ENCODE measurements around the gene RALGAPA2.

The RALGAPA2 gene

DNA sequence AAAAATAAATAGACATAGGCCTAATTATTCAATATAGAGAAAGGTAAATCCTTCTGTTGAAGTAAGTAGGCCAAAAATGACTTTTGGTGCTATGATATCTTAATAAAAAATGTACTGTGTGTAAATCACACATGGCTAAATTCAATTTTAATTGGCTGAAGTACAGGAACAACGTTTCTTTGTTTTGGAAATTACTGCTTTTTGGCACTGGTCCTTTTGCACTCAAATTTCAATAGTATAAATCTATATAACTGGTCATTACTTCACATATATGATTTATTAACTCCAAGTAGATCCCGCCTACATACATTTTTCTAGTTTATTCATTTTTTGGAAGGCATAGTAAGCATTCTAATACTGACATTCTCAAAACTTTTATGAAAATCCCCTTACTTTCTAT, 114.5 kb downstream of the RALGAPA2 start:
- no peak overlapping the region for H3K4me2 ChIP-seq (ENCODE audit: low read length)
- no peak overlapping the region for H3K9ac ChIP-seq (ENCODE audit: low read depth, low read length)
- no peaks in the 10 kb centered on the region for H3K27me3 ChIP-seq (ENCODE audit: control insufficient read depth, insufficient read depth, low read length)
- no peak overlapping the region for H3K4me3 ChIP-seq (ENCODE audit: low read length)
- no peaks in the 10 kb centered on the region for H3K4me1 ChIP-seq (ENCODE audit: control insufficient read depth, insufficient read depth, low read length)
- no peaks in the 10 kb centered on the region for H3K36me3 ChIP-seq (ENCODE audit: insufficient read depth, low read length)
- H3K9me3 ChIP-seq (replicated peaks; ENCODE audit: low read length) = no peaks in the 10 kb centered on the region

DNA sequence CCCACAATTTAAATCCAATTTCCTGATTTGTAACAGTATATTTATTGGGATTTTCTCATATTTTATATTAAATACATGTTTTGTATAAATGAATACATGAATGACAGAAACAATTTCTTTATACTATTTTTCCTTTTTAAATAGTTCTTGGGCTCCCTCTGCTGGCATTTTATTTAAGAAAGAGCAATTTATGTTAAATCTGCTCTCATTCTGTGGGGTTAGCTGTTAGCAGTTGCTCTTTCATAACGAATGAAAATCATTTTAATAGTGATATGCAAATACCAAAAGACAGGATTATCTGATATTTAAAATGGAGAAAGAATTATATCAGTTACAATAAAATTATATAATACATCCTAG, 118.3 kb downstream of the RALGAPA2 start:
- Histone ChIP-seq H3K27me3 (ENCODE audit: control insufficient read depth, insufficient read depth, low read length) (no peaks in the 10 kb centered on the region), H3K4me1 (ENCODE audit: control insufficient read depth, insufficient read depth, low read length) (no peaks in the 10 kb centered on the region), H3K9me3 (replicated peaks; ENCODE audit: low read length) (no peaks in the 10 kb centered on the region), H3K9ac (ENCODE audit: low read depth, low read length) (no peak overlapping the region), H3K36me3 (ENCODE audit: insufficient read depth, low read length) (no peaks in the 10 kb centered on the region), H3K4me3 (ENCODE audit: low read length) (no peak overlapping the region), H3K4me2 (ENCODE audit: low read length) (peak overlapping the region; percentile 18)

DNA sequence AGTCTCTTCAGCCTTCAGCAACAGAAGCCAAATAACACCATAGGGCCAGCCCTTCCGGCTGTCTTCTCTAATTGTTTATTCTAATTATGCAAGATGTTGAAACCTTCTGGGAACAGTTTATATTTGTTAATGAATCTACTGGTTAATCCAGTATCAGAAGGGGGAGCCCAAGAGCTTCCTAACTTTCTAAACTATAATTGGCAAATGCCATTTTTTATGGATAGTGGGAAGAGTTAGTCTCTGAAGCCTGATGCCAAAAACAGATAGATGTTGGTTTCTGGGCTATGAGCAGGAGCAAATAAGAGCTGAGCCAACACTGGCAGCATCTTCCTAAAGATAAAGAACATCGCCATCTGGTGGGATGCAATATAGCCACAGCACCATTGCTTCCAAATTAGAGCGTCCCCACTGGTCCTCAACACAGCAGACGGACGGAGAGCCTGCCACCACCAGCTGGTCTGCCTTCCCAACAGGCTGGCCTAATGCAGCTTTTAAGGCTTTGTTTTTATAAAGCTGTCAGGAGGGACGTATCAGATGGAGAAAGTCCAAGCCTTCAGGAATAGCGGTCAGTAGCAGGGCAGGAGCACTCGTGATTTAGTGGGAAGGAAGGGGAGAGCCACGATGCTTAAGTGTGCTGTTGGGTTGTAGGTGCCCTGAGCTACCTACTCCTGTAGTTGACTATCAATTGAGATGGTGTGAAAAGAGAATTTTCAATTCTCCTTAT, 118.8 kb downstream of the RALGAPA2 start:
- peak overlapping the region; percentile 18 for H3K4me2 ChIP-seq (ENCODE audit: low read length)
- H3K36me3 ChIP-seq (ENCODE audit: insufficient read depth, low read length) = no peaks in the 10 kb centered on the region
- H3K9ac ChIP-seq (ENCODE audit: low read depth, low read length) = no peak overlapping the region
- no peaks in the 10 kb centered on the region for H3K27me3 ChIP-seq (ENCODE audit: control insufficient read depth, insufficient read depth, low read length)
- no peak overlapping the region for H3K4me3 ChIP-seq (ENCODE audit: low read length)
- no peaks in the 10 kb centered on the region for H3K4me1 ChIP-seq (ENCODE audit: control insufficient read depth, insufficient read depth, low read length)
- H3K9me3 ChIP-seq (replicated peaks; ENCODE audit: low read length) = no peaks in the 10 kb centered on the region

DNA sequence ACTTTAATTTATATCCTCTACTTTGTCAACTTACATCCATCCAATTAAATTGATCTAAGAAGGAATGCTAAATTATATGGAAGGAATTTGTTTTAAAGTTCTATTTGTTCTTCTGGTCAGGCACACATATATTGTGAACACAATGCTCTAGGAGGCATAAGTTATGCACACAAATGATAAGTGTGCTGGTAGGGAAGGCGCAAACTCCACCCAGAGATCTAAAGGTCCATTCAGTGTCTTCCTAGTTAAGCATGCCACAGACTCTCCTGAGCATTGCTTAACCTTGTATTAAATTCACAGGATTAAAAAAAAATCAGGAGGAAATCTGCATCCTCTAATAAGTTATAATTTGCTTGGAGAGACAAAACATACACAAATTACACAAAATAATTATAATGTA, 127.3 kb downstream of the RALGAPA2 start:
- Histone ChIP-seq H3K36me3 (ENCODE audit: insufficient read depth, low read length) (no peaks in the 10 kb centered on the region), H3K27me3 (ENCODE audit: control insufficient read depth, insufficient read depth, low read length) (no peaks in the 10 kb centered on the region), H3K4me1 (ENCODE audit: control insufficient read depth, insufficient read depth, low read length) (no peaks in the 10 kb centered on the region), H3K9me3 (replicated peaks; ENCODE audit: low read length) (no peaks in the 10 kb centered on the region), H3K4me2 (ENCODE audit: low read length) (no peak overlapping the region), H3K4me3 (ENCODE audit: low read length) (no peak overlapping the region), H3K9ac (ENCODE audit: low read depth, low read length) (no peak overlapping the region)

DNA sequence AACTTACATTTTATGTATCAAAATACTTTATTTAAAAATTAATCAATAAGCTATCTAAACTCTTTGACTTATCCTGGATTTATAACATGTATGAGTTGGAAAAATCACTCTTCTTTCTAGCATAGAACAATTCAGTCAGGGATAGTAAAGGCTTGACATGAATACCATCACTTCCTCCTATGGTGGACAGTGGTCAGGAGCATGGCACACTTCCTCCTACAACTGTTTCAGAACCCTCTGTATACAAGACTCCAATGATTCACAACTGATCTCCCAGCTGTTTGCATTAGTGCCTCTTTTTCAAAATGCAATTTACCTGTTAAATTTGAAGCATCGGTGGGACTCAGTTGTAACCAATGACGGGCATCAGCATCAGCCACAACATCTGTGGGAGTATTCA, 129.7 kb downstream of the RALGAPA2 start:
- H3K36me3 ChIP-seq (ENCODE audit: insufficient read depth, low read length) = no peaks in the 10 kb centered on the region

DNA sequence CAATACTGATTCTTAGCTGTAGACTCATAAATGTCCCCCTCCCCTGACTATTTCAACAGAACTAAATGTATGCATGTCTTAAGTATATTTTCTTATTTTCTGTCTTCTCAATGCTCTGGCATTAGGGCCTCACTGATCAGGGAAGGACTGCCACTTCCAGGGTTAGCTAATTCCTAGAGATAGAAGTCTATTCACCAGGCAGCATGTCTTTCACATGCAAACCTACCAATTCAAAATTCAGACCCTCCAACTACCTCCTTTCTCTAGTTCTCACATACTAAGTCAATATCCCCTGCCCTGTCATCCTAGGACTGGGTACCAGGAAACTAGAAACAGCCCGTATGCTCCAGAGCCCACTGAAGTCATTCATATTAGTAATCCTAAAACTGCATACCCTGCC, 132.3 kb downstream of the RALGAPA2 start:
- Histone ChIP-seq H3K27me3 (ENCODE audit: control insufficient read depth, insufficient read depth, low read length) (no peaks in the 10 kb centered on the region), H3K4me1 (ENCODE audit: control insufficient read depth, insufficient read depth, low read length) (no peaks in the 10 kb centered on the region), H3K4me3 (ENCODE audit: low read length) (no peak overlapping the region), H3K9me3 (replicated peaks; ENCODE audit: low read length) (no peaks in the 10 kb centered on the region), H3K9ac (ENCODE audit: low read depth, low read length) (no peak overlapping the region), H3K4me2 (ENCODE audit: low read length) (no peak overlapping the region), H3K36me3 (ENCODE audit: insufficient read depth, low read length) (no peaks in the 10 kb centered on the region)

More for the DNA sequence above, 129.7 kb downstream of the RALGAPA2 start:
- Histone ChIP-seq H3K4me1 (ENCODE audit: control insufficient read depth, insufficient read depth, low read length) (no peaks in the 10 kb centered on the region), H3K4me2 (ENCODE audit: low read length) (no peak overlapping the region), H3K9me3 (replicated peaks; ENCODE audit: low read length) (no peaks in the 10 kb centered on the region), H3K9ac (ENCODE audit: low read depth, low read length) (no peak overlapping the region), H3K27me3 (ENCODE audit: control insufficient read depth, insufficient read depth, low read length) (no peaks in the 10 kb centered on the region), H3K4me3 (ENCODE audit: low read length) (no peak overlapping the region)

DNA sequence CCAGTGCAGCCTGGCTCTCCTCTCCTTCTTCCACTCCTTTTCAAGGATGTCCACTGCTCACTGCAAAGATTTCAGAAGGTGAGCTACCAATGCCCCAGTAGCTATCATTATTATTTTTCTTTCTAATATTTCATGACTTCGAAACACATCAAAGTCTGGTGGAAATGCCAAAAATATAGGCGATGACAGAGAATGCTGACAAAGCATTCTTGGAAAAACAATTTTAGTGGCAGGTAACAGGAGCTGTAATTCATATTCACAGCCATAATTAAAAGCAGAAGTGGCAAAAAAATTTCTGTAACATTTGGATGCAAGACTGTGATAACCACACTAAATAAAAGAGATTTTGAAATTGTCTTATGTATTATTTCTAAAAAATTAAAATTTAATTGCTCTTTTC, 133.6 kb downstream of the RALGAPA2 start:
- Histone ChIP-seq H3K9me3 (replicated peaks; ENCODE audit: low read length) (no peaks in the 10 kb centered on the region), H3K4me1 (ENCODE audit: control insufficient read depth, insufficient read depth, low read length) (no peaks in the 10 kb centered on the region), H3K4me2 (ENCODE audit: low read length) (no peak overlapping the region), H3K4me3 (ENCODE audit: low read length) (no peak overlapping the region), H3K27me3 (ENCODE audit: control insufficient read depth, insufficient read depth, low read length) (no peaks in the 10 kb centered on the region), H3K36me3 (ENCODE audit: insufficient read depth, low read length) (no peaks in the 10 kb centered on the region), H3K9ac (ENCODE audit: low read depth, low read length) (no peak overlapping the region)

DNA sequence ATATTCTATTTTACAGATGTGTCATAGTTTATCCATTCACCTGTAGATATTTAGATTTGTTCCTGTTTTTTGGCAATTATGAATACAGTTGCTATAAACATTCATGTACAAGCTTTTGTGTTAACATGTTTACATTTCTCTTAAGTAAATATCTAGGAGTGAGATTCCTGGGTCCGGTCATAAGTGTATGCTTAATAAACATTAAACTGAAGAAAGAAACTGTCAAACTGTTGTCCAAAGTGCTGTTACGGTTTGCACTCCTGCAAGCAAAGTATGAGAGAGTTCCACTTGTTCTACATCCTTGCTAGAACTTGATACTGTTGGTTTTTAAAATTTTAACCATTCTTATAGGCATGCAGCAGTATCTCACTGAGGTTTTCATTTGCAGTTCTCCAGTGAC, 138.6 kb downstream of the RALGAPA2 start:
- no peaks in the 10 kb centered on the region for H3K36me3 ChIP-seq (ENCODE audit: insufficient read depth, low read length)

DNA sequence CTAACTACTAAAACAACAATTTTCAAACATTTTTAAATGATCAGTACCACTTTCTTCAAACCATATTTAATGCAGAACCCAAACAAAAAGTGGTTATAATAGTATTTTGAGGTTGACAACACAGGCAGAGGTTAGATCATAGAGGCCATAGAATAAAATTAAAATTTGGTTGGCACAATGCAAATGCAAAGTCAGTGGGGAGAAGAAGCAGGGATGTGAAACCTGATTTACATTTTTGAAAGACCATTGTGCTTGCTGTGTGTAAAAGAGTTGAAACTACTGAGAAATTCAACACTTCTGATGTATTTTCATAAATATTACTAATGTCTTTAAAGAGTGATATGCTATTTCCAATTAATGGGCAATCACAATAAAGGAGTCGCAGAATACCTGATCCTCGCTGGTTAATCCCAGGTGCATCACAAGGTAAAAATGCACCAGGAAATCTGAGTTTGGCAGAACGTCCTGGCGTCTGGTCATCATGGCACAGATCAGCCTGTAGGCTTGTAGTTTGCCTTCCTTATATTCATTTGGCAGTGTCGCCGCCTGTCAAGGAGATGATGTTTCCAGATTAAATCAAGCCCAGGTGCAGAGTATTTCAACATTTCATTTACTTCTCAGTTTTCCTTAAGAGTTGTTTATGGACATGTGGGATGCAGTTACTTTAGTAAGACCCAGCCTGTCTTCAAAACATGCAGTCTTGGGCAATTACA, 141.2 kb downstream of the RALGAPA2 start:
- H3K4me3 ChIP-seq (ENCODE audit: low read length) = no peak overlapping the region
- H3K27me3 ChIP-seq (ENCODE audit: control insufficient read depth, insufficient read depth, low read length) = no peaks in the 10 kb centered on the region
- H3K9ac ChIP-seq (ENCODE audit: low read depth, low read length) = no peak overlapping the region
- no peaks in the 10 kb centered on the region for H3K9me3 ChIP-seq (replicated peaks; ENCODE audit: low read length)
- no peak overlapping the region for H3K4me2 ChIP-seq (ENCODE audit: low read length)
- H3K36me3 ChIP-seq (ENCODE audit: insufficient read depth, low read length) = no peaks in the 10 kb centered on the region
- no peaks in the 10 kb centered on the region for H3K4me1 ChIP-seq (ENCODE audit: control insufficient read depth, insufficient read depth, low read length)

More for the DNA sequence above, 138.6 kb downstream of the RALGAPA2 start:
- Histone ChIP-seq H3K4me2 (ENCODE audit: low read length) (no peak overlapping the region), H3K4me1 (ENCODE audit: control insufficient read depth, insufficient read depth, low read length) (no peaks in the 10 kb centered on the region), H3K9ac (ENCODE audit: low read depth, low read length) (no peak overlapping the region), H3K27me3 (ENCODE audit: control insufficient read depth, insufficient read depth, low read length) (no peaks in the 10 kb centered on the region), H3K4me3 (ENCODE audit: low read length) (no peak overlapping the region), H3K9me3 (replicated peaks; ENCODE audit: low read length) (no peaks in the 10 kb centered on the region)

DNA sequence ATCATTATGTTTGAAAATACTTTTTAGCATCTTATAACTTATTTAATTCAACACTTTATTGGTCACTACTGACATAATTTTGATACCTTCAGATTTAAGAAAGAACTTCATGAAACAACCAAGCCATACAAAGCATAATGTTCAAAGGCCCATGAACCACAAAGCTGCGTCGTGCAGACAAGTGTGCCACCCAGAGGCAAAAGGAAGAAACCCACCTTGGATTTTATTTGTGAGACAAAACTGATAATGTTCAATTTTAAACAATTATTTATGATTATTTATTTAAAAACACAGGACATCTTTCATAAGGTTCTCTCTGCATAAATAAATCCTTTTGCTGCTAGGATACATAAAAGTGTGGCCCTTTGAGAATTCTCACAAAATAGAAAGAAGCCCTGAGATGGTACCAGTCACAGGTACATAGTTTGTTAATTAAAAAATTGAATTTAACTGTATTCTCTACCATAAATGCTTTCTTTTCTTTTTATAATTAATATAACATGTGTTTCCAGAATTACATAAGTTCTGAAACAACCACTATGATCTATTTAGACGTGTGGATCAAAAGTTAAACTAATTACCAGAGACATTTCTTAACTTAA, 143.7 kb downstream of the RALGAPA2 start:
- Histone ChIP-seq H3K4me2 (ENCODE audit: low read length) (no peak overlapping the region), H3K4me1 (ENCODE audit: control insufficient read depth, insufficient read depth, low read length) (no peaks in the 10 kb centered on the region), H3K27me3 (ENCODE audit: control insufficient read depth, insufficient read depth, low read length) (no peaks in the 10 kb centered on the region), H3K9me3 (replicated peaks; ENCODE audit: low read length) (no peaks in the 10 kb centered on the region), H3K4me3 (ENCODE audit: low read length) (no peak overlapping the region), H3K36me3 (ENCODE audit: insufficient read depth, low read length) (no peaks in the 10 kb centered on the region), H3K9ac (ENCODE audit: low read depth, low read length) (no peak overlapping the region)

DNA sequence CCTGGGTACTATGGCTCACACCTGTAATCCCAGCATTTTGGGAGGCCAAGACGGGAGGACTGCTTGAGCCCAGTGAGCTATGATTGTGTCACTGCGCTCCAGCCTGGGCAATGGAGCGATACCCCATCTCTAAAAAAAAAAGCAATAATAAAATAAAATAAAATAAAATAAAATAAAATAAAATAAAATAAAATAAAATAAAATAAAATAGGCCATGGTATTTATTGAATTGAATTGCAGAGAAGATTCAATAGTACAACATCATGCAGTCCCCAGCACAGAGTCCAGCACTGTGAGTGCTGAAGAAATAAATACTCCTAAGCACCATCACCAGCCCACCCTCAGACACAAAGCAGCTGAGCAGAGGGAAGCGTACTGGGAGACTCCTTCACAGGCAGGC, 144.7 kb downstream of the RALGAPA2 start:
- no peaks in the 10 kb centered on the region for H3K27me3 ChIP-seq (ENCODE audit: control insufficient read depth, insufficient read depth, low read length)
- no peak overlapping the region for H3K4me3 ChIP-seq (ENCODE audit: low read length)
- H3K4me2 ChIP-seq (ENCODE audit: low read length) = no peak overlapping the region
- no peaks in the 10 kb centered on the region for H3K4me1 ChIP-seq (ENCODE audit: control insufficient read depth, insufficient read depth, low read length)
- no peaks in the 10 kb centered on the region for H3K36me3 ChIP-seq (ENCODE audit: insufficient read depth, low read length)
- no peak overlapping the region for H3K9ac ChIP-seq (ENCODE audit: low read depth, low read length)
- no peaks in the 10 kb centered on the region for H3K9me3 ChIP-seq (replicated peaks; ENCODE audit: low read length)

DNA sequence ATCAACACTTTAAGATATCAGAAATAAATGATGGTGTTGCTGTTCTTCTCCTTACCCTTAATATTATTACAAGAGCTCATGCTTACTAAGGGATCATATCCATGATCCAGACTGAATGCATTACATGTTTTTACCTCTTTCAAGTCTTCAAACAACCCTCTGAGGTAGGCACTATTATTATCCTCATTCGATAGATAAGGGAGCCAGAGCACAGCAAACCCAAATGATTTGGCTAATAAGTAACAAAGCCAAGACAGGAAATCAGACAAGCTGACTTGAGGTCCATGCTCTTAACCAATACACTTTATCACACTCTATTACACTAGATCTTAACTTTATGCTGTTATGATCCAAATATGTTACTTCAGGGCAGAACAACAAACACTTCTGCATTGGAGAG, 145.9 kb downstream of the RALGAPA2 start:
- Histone ChIP-seq H3K9me3 (replicated peaks; ENCODE audit: low read length) (no peaks in the 10 kb centered on the region), H3K4me2 (ENCODE audit: low read length) (no peak overlapping the region), H3K9ac (ENCODE audit: low read depth, low read length) (no peak overlapping the region), H3K27me3 (ENCODE audit: control insufficient read depth, insufficient read depth, low read length) (no peaks in the 10 kb centered on the region), H3K4me3 (ENCODE audit: low read length) (no peak overlapping the region), H3K4me1 (ENCODE audit: control insufficient read depth, insufficient read depth, low read length) (no peaks in the 10 kb centered on the region), H3K36me3 (ENCODE audit: insufficient read depth, low read length) (no peaks in the 10 kb centered on the region)
